NCI-H146 (cell line): ENCODE results near the gene UXT.
"Not testable (repeated sequence)": the region's sequence is repeated elsewhere in the genome, so short reads cannot be mapped to it uniquely, and the experiment has no call there.

Experiments
- DNase-seq: peaks from one replicate; lab custom pipeline; 2025; lab: John Stamatoyannopoulos, UW

The UXT gene

GRCh38 chrX:47614618-47615017 is 44.4 kb downstream of the UXT start:
- no peak for DNase-seq

GRCh38 chrX:47613082-47613481 is 45.9 kb downstream of the UXT start:
- DNase-seq: no peak

GRCh38 chrX:47612418-47612817 is 46.6 kb downstream of the UXT start:
- no peak for DNase-seq

- DNase-seq: no peak
These were observed 47.1 kb downstream of the UXT start for GRCh38 chrX:47611926-47612325.

GRCh38 chrX:47611489-47611888 is 47.5 kb downstream of the UXT start:
- DNase-seq: no peak

GRCh38 chrX:47610511-47610910 is 48.5 kb downstream of the UXT start:
- no peak for DNase-seq

- no peak for DNase-seq
These were observed 50.7 kb downstream of the UXT start for GRCh38 chrX:47608130-47608810.

GRCh38 chrX:47607091-47607490 is 51.9 kb downstream of the UXT start:
- no peak for DNase-seq

- DNase-seq: no peak
These were observed 54.0 kb downstream of the UXT start for GRCh38 chrX:47605024-47605423.

GRCh38 chrX:47603125-47603524 is 55.9 kb downstream of the UXT start:
- not testable (repeated sequence) for DNase-seq
